22Rv1 (cell line): ENCODE measurements around the gene TCL1B.

ENCODE experiments used
- ZFX ChIP-seq: fragments of 450-650 bp; IDR thresholded peaks from 2 replicates; pipeline ENCODE4 v1.6.1; 2017; ENCODE audit warnings: antibody characterized with exemption, borderline replicate concordance
- TF ChIP-seq, protein P1 (sequence below): fragments of 450-650 bp; IDR thresholded peaks from 2 replicates; pipeline ENCODE4 v1.5.1; 2017; ENCODE audit warnings: mild to moderate bottlenecking

DNA sequence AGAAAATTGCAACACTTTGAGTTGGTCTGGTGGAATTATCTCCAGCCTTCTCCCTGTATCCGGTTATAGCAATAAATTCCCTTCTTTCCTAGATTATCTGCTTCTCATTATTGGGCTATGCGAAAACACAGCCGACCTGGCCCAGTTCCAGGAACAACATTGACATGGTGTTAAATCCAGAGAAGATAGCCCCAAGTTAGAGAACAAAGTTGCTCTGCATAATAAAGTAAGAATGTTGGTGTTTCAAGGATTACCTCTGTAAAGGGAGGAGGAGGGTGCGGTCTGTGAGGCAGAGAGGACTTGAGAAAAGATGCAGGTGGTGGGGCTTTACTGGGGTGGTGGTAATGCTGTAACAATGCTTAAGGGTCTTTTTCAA is 15.6 kb downstream of the TCL1B start:
- TF ChIP-seq, protein P1, sequence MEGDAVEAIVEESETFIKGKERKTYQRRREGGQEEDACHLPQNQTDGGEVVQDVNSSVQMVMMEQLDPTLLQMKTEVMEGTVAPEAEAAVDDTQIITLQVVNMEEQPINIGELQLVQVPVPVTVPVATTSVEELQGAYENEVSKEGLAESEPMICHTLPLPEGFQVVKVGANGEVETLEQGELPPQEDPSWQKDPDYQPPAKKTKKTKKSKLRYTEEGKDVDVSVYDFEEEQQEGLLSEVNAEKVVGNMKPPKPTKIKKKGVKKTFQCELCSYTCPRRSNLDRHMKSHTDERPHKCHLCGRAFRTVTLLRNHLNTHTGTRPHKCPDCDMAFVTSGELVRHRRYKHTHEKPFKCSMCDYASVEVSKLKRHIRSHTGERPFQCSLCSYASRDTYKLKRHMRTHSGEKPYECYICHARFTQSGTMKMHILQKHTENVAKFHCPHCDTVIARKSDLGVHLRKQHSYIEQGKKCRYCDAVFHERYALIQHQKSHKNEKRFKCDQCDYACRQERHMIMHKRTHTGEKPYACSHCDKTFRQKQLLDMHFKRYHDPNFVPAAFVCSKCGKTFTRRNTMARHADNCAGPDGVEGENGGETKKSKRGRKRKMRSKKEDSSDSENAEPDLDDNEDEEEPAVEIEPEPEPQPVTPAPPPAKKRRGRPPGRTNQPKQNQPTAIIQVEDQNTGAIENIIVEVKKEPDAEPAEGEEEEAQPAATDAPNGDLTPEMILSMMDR, result no peak
- no peak for TF ChIP-seq ZFX
